ENCODE data around the gene C1QTNF5.

Gene C1QTNF5

GRCh38 chr11:119359365-119360214 lies 18.9 kb upstream of the C1QTNF5 start:
- no peak overlapping the region for H3K4me3 ChIP-seq (ENCODE audit: low read length)
- no peak for TF ChIP-seq CTCF (conservative IDR thresholded peaks at IDR 0.05; ENCODE audit: low read length)
- no peak for DNase-seq (ENCODE audit: low read depth)

GRCh38 chr11:119357074-119357473 lies 16.4 kb upstream of the C1QTNF5 start:
- no peak for TF ChIP-seq CTCF (conservative IDR thresholded peaks at IDR 0.05; ENCODE audit: low read length)

GRCh38 chr11:119356349-119357031 lies 15.8 kb upstream of the C1QTNF5 start:
- H3K4me3 ChIP-seq (ENCODE audit: low read length), result peak overlapping the region; percentile 72
- TF ChIP-seq CTCF (conservative IDR thresholded peaks at IDR 0.05; ENCODE audit: low read length), result peak; percentile 68
- peak; percentile 65 for DNase-seq (ENCODE audit: low read depth)

More at GRCh38 chr11:119357074-119357473, 16.4 kb upstream of the C1QTNF5 start:
- no peak for DNase-seq (ENCODE audit: low read depth)
- peak overlapping the region; percentile 72 for H3K4me3 ChIP-seq (ENCODE audit: low read length)

GRCh38 chr11:119355091-119355843 lies 14.6 kb upstream of the C1QTNF5 start:
- TF ChIP-seq CTCF (conservative IDR thresholded peaks at IDR 0.05; ENCODE audit: low read length), result no peak
- DNase-seq (ENCODE audit: low read depth), result no peak
- no peak overlapping the region for H3K4me3 ChIP-seq (ENCODE audit: low read length)

GRCh38 chr11:119352857-119353260 lies 12.2 kb upstream of the C1QTNF5 start:
- no peak for DNase-seq (ENCODE audit: low read depth)
- H3K4me3 ChIP-seq (ENCODE audit: low read length), result no peak overlapping the region
- TF ChIP-seq CTCF (conservative IDR thresholded peaks at IDR 0.05; ENCODE audit: low read length), result no peak

GRCh38 chr11:119351232-119351631 lies 10.5 kb upstream of the C1QTNF5 start:
- no peak overlapping the region for H3K4me3 ChIP-seq (ENCODE audit: low read length)
- TF ChIP-seq CTCF (conservative IDR thresholded peaks at IDR 0.05; ENCODE audit: low read length), result no peak
- no peak for DNase-seq (ENCODE audit: low read depth)
